NT2/D1 (cell line): Measurements from ENCODE around the gene SNX10.

Experiments
- SUZ12 ChIP-seq: IDR thresholded peaks from 2 replicates; pipeline ENCODE4 v1.6.1; 2011; ENCODE audit not compliant: insufficient read length, insufficient read depth; ENCODE audit errors: extremely low read depth
- YY1 ChIP-seq: IDR thresholded peaks from 2 replicates; pipeline ENCODE4 v1.6.1; 2011; ENCODE audit not compliant: insufficient read length, insufficient read depth
- ZNF274 ChIP-seq: IDR thresholded peaks from 2 replicates; pipeline ENCODE4 v1.6.1; 2011; ENCODE audit warnings: mild to moderate bottlenecking, low read depth, low read length

DNA sequence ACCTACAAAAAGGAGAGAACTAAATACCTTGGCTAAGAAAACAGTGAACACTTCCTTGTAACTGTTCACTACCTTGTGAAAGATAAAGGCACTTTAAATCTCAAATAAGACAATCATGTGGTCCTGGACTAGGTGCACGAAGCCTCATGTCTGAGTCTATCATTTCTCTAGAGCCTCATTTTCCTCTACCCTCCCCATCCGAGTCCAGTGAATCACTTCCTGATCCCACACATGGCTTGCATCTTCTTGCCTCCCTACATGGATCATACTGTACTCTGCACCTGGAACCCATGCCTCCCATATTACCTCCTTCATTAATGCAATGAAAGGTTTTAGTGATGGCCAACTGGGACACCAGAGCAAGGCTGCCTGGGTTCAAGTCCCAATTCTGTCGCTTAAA lies 34.5 kb downstream of the SNX10 start:
- no peak for TF ChIP-seq ZNF274
- TF ChIP-seq YY1 = no peak
- no peak for TF ChIP-seq SUZ12
